HG02642 (cell line): ENCODE data around the gene ZNF174.

Experiments used
- ATAC-seq: cut with Tn5 transposase; IDR thresholded peaks from one replicate; pipeline ENCODE4 v1.9.1; 2021; ENCODE audit warnings: mild to moderate bottlenecking; ENCODE audit not compliant: unreplicated experiment, poor library complexity

The ZNF174 gene

GRCh38 chr16:3400779-3401688 lies at the start of gene ZNF174, which contains the start of gene ZSCAN32:
Gene ZNF174 (plus strand): TSS chr16:3401215. CDS start chr16:3402005, 790 bp downstream.
Gene ZSCAN32 (minus strand): TSS chr16:3401004. CDS start chr16:3397557, 3,447 bp downstream.
- peak; percentile 98 for ATAC-seq

- ATAC-seq: no peak
Observed at GRCh38 chr16:3355589-3355988, 45.4 kb upstream of the ZNF174 start, which contains the start of gene OR2C1. Gene OR2C1 (plus strand): TSS chr16:3355889. CDS start chr16:3355941, 52 bp downstream.

GRCh38 chr16:3356118-3356517 lies 44.9 kb upstream of the ZNF174 start:
- ATAC-seq: no peak

- ATAC-seq: no peak
Observed at GRCh38 chr16:3358871-3359270, 42.1 kb upstream of the ZNF174 start.

- no peak for ATAC-seq
Observed at GRCh38 chr16:3362931-3363330, 38.1 kb upstream of the ZNF174 start.

- no peak for ATAC-seq
Observed at GRCh38 chr16:3363793-3364192, 37.2 kb upstream of the ZNF174 start.

GRCh38 chr16:3364774-3365427 lies 36.1 kb upstream of the ZNF174 start:
- peak; percentile 62 for ATAC-seq

GRCh38 chr16:3369073-3369472 lies 31.9 kb upstream of the ZNF174 start:
- ATAC-seq: no peak

- no peak for ATAC-seq
Observed at GRCh38 chr16:3375680-3376079, 25.3 kb upstream of the ZNF174 start.

- no peak for ATAC-seq
Observed at GRCh38 chr16:3377917-3378316, 23.1 kb upstream of the ZNF174 start.

GRCh38 chr16:3383045-3383448 lies 18.0 kb upstream of the ZNF174 start:
- ATAC-seq: no peak

- no peak for ATAC-seq
Observed at GRCh38 chr16:3388325-3388724, 12.7 kb upstream of the ZNF174 start.

GRCh38 chr16:3389663-3390338 lies 11.2 kb upstream of the ZNF174 start:
- ATAC-seq: no peak

- no peak for ATAC-seq
Observed at GRCh38 chr16:3400446-3400778, 603 bp upstream of the ZNF174 start.

GRCh38 chr16:3401719-3402397 lies 843 bp downstream of the ZNF174 start:
- no peak for ATAC-seq

- no peak for ATAC-seq
Observed at GRCh38 chr16:3408561-3409197, 7.7 kb downstream of the ZNF174 start.

GRCh38 chr16:3413730-3414379 lies 12.8 kb downstream of the ZNF174 start:
- ATAC-seq: no peak

GRCh38 chr16:3431779-3432219 lies 30.8 kb downstream of the ZNF174 start:
- ATAC-seq: no peak

- ATAC-seq: no peak
Observed at GRCh38 chr16:3434373-3434772, 33.4 kb downstream of the ZNF174 start.
